DMS114 treated with DMSO at 0.1 percent for 48 hours (cell line): Measurements from ENCODE around the gene KLK12.

ENCODE experiments used
- DNase-seq: peaks from one replicate; lab custom pipeline; 2025; ENCODE audit not compliant: unreplicated experiment; lab: John Stamatoyannopoulos, UW

The KLK12 gene

DNA sequence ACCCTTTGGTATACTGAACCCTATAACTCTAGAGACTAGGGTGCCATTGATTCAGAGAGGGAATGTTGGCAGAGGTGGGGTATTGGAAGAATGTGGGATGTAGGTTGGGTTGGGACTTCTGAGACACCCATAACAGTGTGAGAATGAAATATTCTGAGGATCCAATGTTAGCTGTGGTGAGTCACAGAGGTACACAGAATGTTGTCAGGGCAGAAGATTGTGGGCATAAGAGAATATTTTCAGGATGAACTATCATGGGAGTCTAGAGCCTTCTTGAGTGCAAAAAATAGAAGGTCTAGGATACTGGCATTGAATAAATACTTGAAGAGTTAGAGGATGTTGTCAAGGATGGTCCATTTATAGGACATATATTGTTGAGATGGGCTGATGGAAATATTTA is 21.1 kb upstream of the KLK12 start:
- DNase-seq, result no peak

- DNase-seq, result no peak
Observed at GRCh38 chr19:51047031-51047335, 12.2 kb upstream of the KLK12 start.

DNA sequence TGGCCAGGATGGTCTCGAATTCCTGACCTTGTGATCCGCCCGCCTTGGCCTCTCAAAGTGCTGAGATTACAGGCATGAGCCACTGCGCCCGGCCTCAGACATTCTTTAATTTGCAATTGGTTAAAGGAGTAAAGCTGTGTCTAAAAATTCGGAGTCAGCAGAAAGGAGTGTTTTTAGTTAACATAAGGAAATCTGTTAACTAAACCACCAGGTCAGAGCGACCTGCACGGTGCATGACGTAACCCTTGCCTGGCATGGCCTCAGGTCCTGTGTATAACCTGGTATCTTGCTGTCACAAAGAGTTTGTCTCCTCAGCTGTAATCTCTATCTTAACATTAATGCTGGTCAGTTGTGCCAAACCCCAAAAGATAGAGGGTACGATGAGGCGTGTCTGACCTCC is 9.5 kb upstream of the KLK12 start:
- DNase-seq, result no peak

GRCh38 chr19:51043497-51043896 is 8.7 kb upstream of the KLK12 start:
- DNase-seq, result no peak

- DNase-seq, result no peak
Observed at GRCh38 chr19:51040151-51040550, 5.3 kb upstream of the KLK12 start.

DNA sequence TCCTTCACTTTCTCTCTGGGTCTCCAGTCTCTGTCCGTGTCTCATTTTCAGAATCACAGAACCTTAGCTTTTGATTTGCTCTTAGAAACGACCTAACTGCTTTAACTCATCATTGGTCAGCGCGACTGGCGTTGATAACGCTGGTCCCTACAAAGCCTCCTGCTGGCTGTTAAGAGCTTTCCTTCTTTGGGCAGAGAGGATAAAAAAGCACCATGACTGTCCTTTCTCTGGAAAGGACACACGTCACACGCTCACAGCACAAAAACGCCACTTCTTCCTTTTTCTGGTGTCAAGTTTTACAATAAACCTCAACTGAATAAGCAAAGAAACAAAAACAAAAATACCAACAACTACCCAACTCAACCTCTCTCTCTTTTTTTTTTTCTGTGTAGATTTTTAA is 1.7 kb upstream of the KLK12 start:
- DNase-seq, result no peak

- no peak for DNase-seq
Observed at GRCh38 chr19:51031880-51032225, 2.9 kb downstream of the KLK12 start.

- DNase-seq, result no peak
Observed at GRCh38 chr19:51031220-51031879, 3.5 kb downstream of the KLK12 start.

DNA sequence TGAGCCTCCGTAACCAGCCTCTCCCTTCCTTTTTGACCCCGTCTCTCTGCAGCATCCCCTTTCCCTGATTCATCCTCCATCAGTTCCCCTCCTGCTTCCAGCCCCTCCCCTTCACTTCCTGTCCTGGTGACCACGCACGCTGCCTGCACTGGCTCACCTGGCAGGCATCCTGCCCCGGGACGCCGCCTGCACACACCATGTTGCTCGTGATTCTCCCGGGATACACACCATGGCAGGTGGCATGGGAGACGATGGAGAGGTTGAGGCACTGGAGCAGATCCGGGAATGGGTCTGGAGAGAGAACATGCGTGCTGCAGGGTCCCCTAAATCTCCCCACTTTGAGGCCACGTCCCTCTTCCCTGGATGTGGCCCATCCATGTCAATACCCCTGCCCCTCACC is 4.2 kb downstream of the KLK12 start:
- no peak for DNase-seq

GRCh38 chr19:51029718-51030117 is 5.1 kb downstream of the KLK12 start:
- no peak for DNase-seq

- DNase-seq, result no peak
Observed at GRCh38 chr19:51027873-51028272, 6.9 kb downstream of the KLK12 start.

DNA sequence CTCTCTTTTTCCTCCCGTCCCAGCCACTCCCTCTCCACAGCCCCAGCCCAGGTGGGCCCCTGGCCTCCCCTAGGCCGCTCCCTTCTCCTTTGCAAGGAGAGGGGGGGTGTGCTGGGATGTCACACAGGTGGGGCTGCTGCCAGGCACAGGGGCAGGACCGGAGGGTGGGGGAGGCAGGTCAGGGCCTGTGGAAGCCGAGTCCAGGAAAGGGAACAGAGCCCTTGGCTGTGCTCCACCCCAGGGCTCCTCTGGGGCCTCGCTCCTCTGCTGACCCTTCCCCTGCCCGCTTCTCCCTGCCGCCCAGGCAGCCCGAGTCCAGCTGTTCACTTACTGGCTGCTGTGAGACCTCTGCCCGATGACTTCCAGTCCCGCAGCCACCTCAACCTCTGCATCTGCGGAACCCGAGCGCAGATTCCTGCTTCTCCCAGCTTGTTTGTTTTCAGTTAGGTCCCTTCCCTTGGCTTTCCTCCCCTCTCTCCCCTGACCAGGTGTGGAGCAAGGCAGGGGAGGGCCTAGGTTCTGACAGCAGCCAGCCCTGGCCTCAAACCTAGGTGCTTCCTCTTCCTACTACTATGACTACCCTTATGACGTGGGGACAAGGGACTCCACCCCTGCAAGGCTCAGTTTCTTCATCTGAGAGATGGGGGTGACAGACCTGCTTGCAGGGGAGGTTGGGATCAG is 7.5 kb downstream of the KLK12 start:
- DNase-seq, result no peak

DNA sequence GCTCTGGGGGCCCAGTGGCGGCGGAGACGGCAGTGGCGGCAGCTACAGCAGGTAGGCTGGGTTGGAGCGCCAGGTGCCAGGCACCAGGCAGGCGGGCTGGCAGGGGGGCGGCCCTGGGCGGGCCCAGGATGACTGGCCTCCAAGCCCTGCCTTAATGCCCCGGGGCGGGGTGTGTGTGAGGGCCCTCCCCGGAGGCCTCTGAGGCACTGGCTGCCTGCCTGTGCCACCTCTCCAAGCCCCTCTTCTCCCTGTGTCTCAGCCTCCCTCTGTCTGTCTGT is 8.3 kb downstream of the KLK12 start, which contains the start of gene KLK11:
TSS of gene KLK11 (minus strand) at position 63 of the 278 bp plus-strand sequence. CDS start 985 bp downstream, outside the sequence.
- DNase-seq, result no peak

DNA sequence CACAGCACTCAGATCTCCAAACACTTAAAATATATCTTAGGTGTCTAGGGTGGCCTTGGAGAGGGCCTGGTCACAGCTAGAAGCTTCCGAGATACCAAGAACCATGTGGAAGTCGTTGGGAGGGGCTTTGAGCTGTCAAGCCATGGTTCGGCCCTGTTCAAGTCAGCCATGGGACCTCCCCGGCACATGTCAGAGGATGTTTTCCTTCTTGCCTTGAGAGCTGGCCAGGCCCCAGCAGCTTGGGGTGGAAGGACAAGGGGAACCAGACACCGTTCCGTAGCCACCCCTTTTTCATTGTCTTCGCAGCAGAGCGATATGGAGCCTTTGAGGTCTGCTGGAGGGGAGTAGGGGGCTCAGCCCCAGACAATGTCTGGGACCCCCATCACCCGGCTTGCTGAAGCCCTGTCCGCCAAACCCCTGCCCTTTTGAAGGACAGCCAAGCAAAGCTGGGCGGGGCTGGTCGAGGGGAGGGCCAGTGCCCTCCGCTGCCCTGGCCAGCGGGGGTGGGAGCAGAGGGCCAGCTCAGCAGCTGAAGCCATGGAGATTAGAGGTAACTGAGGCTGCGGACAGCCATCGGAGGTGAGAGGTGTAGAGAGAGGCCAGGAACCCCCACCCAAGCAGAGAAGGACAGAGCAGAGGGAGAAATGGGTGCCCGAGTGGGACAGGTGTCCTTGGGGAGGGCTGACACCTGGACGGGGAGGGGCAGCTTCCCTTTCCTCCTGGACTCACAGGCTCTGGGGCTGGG is 8.8 kb downstream of the KLK12 start:
- DNase-seq, result no peak

- no peak for DNase-seq
Observed at GRCh38 chr19:51025401-51025800, 9.4 kb downstream of the KLK12 start.

DNA sequence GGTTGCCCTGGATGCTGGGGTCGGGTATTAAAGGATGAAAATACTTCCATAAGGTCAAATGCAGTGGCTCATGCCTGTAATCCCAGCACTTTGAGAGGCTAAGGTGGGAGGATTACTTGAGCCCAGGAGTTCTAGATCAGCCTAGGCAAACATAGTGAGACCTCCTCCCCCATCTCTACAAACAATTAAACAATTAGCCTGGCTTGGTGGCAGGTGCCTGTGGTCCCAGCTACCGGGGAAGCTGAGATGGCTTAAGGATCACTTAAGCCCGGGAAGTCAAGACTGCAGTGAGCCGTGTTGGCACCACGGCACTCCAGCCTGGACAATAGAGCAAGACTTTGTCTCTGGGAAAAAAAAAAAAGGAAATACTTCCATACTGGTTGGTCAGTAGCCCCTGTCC is 9.9 kb downstream of the KLK12 start:
- DNase-seq, result no peak

DNA sequence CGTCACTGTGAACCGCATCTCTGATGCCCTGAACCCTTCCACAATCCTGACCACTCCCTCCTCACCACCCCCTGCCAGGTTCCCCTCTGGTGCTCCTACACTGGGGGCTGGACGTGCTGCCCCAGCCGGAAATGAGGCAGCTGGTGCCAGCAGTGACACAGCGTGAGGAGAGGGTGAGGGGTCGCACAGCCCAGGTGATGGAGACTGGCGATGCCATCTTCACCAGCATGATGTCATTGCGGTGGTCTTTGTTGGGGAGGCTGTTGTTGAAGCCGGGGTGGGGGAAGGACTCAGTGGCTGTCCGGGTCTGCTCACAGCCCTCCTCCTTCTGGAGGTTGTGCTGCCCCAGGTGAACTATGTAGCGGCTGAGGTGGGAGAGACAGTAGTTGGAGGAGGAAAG is 10.9 kb downstream of the KLK12 start:
- no peak for DNase-seq

- DNase-seq, result no peak
Observed at GRCh38 chr19:51022526-51022925, 12.3 kb downstream of the KLK12 start.

DNA sequence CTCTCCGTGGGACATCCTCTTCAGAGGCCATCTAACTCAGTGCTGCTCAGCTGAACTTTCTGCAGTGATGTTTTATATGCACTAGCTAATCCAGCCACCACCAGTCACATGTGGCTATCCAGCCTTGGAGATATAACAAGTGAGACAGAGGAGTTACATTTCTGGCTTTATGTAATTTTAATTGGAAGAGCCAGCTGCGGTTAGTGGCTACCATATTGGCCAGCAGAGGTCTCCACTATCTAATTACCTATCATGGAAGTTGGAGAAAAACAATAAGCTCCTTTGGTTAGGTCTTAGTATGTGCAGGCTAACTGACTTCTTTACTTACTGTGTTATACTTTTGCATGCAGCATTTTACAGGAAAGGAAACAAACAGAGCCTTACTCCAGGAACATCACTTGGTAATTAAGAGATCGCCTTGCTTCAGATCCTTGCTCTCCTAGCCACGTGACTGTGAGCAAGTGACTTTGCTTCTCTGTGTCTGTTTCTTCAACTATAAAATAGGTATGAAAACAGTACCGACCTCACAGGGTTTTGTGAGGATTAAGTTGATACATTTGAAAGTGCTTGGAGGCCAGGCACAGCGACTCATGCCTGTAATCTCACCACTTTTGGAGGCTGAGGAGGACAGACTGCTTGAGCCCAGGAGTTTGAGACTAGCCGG is 13.7 kb downstream of the KLK12 start:
- peak; percentile 33 for DNase-seq

DNA sequence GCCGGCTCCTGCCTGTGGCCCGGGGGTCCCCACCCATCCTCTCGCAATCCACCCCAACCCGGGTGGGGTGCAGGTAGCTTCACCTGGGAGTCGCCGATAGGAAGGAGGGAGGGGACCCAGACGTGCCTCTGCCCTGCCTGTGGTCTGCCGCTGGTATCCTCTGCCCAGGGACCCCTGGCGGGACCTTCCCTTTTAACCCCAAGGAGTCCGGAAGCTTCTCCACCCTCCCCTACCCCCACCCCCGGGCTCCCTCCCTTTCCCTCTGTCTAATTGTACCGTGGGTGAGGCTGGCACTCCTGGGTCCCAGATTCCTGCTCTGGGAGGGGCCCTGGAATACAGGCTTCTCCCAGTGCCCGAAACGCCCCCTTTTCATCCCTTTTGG is 15.3 kb downstream of the KLK12 start, which contains the start of gene KLK10:
TSS of gene KLK10 (minus strand) at position 166 of the 382 bp plus-strand sequence. CDS start 579 bp downstream, outside the sequence.
- DNase-seq, result no peak

GRCh38 chr19:51018745-51019543 is 15.9 kb downstream of the KLK12 start:
- DNase-seq, result no peak
